GM11168 (cell line): Measurements from ENCODE around the gene FBXL16.

ENCODE experiments used
- in situ Hi-C: fragments of 300-500 bp; cut with MboI; formaldehyde crosslinking; loops from one replicate; pipeline ENCODE4 v1.12.0; 2022; ENCODE audit warnings: low sequenced_read_pairs; ENCODE audit not compliant: unreplicated experiment

FBXL16 gene

DNA sequence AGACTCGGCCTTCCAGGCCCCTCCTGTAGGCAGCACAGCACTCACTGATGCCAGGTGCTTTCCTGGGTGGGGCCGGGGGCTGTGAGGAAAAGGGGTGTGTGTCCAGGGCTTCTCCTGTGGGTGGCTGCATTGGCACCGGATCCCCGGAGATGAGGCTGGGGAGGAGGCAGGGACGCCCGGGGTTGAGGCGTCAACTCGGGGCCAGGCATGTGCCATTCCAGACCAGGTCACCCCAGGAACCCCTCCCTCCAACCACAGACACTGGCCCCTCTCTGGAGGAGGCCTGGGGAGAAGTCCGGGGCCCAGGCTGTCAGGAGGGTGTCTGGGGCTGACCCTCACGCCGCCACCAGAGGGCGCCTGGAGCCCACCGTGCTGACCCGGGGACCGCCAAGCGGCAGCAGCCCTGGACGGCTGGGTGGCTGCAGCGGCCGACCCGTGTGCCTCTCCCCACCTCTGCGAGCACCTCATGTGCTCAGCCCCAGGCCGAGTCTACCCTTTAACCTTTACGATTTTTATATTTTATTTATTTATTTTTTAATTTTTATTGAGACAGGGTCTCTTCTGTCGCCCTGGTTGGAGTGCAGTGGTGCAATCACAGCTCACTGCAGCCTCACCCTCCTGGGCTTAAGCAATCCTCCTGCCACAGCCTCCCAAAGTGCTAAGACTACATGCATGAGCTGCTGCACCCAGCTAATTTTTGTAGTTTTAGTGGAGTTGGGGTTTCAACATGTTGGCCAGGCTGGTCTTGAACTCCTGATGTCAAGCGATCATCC lies 6.1 kb upstream of the FBXL16 start:
- in situ Hi-C loops = loop anchor here (5.0 kb wide), 1 partner anchor 76 kb away; the partner anchor contains the start of genes CHTF18 and RPUSD1

GRCh38 chr16:711084-711483 lies 5.5 kb upstream of the FBXL16 start:
- in situ Hi-C loops = loop anchor here (5.0 kb wide), 1 partner anchor 76 kb away; the partner anchor contains the start of genes CHTF18 and RPUSD1

DNA sequence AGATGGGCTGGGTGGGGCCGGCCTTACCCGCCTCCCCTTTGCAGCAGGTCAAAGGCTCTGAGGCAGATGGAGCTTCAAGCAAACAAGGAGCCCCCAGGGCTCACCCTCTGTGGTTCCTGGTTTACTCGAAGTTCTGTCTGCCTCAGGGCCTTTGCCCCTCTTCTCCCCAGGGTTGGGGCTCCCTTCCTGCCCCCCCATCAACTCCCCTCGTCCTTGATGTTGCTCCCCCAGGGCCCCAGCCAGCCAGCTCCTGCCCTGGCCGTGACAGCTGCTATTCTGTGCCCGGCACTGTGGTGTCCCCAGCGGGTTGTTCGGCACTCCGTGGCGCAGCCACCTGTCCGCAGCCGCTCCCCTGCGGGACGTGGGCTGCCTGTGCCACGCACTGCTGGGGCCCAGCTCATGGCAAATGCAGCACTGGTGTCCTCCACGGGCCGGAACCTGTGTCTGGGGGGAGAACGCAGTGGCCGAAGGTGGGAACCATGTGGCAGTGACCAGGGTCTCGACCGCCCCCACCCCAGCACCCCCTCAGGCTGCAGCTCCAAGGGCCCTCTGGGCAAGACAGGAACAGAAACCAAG lies 5.0 kb upstream of the FBXL16 start:
- in situ Hi-C loops = loop anchor here (5.0 kb wide), 1 partner anchor 77 kb away; the partner anchor contains the start of genes CHTF18 and RPUSD1

DNA sequence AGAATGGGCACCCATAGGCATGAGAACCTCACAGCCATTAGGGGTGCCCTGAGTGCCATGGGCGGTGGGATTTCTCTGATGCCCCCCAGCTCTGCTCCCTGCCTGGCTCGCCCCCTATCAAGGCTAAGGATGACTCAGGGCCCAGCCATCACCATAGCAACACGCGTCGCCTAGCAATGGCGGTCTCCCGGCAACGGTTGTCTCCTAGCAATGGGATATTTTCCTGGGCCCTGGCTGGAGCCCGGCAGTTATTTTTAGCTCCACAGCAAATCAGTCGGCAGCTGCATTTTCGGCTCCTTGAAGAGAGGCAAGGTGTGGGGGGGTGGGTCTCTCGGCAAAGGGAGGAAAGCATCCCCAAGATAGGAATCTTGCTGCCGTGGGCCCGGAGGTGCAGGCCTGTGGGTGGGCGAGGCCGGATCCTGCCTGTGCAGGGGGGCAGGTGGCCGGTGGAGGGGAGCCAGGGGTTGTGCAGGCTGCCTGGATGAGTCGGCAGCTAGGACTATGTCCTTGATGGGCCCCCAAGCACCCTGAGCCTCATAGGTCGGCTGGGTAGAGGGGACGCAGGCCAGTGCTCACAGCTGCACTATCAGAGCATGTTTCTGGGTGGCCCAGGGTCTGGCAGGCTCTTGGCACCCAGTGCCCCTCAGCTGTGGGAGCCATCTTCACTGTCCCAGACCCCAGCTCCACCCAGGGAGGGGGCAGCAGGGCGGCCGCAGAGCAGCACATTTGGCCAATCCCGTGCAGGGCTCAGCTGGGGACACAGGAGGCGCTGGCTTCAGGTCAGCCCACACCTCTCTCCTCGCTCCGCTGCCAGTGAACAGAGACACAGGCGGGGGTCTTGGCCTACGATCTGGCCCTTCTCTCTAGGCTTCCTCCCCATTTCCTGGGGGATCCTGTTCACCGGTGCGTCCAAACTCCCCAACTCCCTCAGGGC lies 4.2 kb upstream of the FBXL16 start:
- in situ Hi-C loops = loop anchor here (5.0 kb wide), 1 partner anchor 77 kb away; the partner anchor contains the start of genes CHTF18 and RPUSD1

- in situ Hi-C loops = no loop called here
These were observed 3.4 kb upstream of the FBXL16 start for GRCh38 chr16:708959-709358.

DNA sequence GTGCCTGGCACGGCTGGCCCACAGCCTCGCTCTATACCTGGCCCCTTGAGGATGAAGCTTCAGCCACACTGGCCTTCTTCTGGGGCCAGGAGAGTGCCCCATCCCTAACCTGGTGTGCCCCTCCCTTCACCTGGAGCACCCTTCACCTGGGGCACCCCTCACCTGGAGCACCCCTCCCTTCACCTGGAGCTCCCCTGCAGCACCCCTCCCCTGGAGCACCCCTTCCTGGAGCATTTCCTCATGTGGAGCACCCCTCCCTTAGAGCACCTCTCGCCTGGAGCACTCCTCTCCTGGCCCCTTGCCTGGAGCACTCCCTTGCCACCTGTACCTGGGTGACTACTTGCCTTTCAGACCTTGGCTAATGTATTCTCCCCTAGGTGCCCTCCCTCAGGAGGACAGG lies 2.4 kb upstream of the FBXL16 start:
- in situ Hi-C loops = no loop called here

DNA sequence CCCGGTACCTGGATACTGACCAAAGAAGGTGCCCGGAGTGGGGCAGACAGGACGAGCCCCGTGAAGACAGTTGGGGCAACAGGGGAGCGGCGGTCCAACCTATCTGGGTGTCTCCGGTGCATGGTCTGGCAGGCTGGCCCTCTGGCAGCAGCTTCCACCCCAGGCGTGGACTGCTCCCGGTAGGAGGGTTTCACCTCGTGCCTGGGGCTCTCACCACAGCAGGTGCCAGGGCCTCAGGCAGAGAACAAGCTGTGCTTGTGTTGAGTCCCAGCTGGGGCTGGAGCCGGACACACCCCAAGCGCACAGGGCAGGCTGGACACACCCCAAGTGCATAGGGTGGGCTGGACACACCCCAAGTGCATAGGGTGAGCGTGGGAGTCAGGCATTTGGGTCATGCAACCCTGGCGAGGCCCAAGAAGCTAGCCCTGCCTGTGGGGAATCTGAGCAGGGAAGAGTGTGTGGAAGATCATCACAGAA lies 1.5 kb upstream of the FBXL16 start:
- in situ Hi-C loops = no loop called here

DNA sequence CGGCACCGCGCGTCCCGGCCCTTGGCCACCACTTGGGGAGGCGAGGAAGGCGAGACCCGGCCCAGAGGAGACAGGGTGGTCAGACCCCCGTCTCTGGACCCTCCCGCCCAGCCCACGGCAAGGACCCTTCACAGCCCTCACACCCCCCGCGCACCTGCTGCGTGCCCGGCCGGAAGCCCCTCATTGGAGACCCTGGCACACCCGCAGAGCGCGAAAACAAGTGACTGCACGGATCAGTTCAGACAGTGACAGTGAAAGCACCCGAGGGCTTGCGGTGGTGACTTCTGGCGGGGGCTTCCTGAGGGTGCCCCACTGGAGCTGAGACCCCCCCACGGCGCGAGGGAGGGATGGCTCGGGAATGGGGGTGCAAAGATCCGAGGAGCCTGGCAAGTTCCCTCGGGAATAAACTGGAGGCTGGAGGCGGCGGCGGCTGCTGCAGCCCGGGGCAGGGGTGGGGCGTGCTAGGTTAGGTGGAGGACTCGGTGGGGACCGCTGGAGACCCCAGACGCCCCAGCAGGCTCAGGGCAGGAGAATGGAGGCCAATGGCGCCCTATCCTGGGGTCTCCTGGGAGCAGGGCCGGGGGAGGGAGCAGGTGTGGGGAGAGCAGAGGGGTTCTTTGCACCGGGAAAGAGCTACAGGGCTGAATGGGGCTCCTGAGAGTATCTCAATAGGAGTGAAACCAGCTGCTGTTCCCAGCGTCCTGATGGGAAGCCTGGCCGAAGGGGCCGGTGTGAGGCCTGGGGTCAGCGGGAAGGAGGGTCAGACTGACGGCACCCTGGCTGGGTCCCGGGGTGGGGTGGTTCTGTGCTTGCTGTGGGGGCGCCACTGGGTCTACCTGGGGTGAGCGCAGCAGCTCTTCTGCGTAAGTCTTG lies 824 bp upstream of the FBXL16 start:
- in situ Hi-C loops = no loop called here

DNA sequence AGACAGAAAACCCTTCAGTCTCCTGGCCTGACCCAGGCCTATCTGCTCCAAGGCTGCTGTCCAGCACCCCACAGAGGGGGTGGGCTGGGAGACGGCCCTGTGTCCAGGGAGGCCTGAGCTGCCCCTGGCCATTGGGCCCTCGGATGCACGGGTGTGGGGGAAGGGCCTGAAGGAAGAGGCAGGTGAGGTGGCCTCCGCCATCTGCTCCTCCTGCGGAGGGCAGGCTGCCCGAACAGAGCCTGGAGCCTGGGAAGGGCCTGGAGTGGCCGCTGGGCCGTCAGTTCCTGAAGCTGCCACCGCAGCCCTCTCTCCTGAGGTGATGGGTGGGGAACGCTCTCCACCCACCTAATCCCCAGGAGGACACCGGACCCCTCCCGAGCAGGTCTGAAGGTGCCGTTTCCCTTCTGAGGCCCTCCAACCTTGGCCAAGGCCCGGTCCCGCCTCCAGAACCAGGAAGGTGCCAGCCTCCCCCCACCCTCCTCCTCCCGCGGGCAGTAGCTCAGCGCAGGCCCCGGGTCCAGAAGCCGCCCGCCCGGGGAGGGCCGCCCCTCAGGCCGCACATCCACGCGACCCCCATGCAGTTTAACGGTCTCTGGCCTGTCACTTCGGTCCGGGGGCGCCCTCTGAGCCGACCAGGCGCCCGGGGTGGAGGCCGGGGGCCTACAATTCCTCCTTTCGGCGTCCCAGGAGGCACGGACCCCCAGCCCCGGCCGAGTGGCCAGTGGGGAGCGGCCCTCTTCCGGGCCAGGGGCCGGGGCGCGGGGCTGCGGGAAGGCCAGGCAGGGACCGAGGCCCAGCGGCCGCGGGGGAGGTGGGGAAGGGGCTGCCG lies 835 bp downstream of the FBXL16 start:
- in situ Hi-C loops = no loop called here

- in situ Hi-C loops = no loop called here
These were observed 1.6 kb downstream of the FBXL16 start for GRCh38 chr16:704047-704446.

DNA sequence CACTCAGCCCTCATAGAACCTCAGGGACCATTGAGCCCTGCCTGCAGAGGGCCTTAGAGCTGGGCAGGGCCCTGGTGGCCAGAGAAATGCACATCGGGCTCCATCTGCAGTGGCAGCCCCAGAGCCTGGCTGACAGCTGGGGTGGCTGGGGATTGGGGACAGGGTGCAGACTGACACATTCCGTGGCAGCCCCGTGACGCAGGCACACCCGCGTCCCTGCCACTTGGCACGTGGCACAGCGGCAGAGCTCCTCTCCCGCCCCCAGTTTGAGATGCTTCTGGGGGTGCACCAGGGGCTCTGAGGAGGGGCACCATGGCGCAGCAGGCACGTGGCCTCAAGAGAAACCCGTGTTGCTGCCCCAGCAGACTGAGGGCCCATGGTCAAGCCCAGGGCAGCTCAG lies 2.2 kb downstream of the FBXL16 start:
- in situ Hi-C loops = no loop called here

- in situ Hi-C loops = no loop called here
These were observed 3.3 kb downstream of the FBXL16 start for GRCh38 chr16:702341-702740.

GRCh38 chr16:700684-701584 lies 4.7 kb downstream of the FBXL16 start:
- in situ Hi-C loops = no loop called here

- in situ Hi-C loops = no loop called here
These were observed 6.5 kb downstream of the FBXL16 start for GRCh38 chr16:698911-699671.

DNA sequence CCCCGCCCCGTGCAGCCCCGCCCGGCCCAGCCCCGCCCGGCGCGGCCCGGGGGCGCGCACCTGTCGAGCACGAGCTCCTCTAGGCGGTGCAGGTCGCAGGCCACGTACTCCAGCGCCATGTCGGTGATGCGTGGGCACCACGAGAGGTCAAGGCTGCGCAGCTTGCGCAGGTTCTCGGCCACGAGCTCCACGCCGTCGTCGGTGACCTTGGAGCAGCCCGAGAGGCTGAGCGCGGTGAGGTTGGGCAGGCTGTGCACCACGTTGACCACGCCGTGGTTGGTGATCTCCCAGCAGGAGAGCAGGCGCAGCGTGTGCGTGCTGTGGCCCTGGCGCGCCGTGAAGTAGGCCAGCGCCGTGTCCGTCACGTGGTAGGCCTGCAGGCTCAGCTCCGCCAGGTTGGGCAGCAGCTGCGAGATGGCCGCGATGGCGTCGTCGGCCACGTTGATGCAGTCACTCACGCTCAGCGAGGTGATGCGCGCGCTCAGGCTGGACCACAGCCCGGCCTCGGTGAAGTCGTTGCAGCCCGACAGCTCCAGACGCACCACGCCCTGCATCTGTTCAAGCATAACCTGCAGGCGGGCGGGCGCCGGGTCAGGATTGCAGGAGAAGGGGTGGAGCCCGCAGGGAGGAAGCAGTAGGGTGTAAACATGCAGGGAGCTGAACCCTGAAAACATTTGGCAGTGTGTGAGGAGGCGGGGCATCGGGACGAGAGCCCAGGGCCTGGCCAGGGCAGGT lies 10.1 kb downstream of the FBXL16 start:
- in situ Hi-C loops = no loop called here

DNA sequence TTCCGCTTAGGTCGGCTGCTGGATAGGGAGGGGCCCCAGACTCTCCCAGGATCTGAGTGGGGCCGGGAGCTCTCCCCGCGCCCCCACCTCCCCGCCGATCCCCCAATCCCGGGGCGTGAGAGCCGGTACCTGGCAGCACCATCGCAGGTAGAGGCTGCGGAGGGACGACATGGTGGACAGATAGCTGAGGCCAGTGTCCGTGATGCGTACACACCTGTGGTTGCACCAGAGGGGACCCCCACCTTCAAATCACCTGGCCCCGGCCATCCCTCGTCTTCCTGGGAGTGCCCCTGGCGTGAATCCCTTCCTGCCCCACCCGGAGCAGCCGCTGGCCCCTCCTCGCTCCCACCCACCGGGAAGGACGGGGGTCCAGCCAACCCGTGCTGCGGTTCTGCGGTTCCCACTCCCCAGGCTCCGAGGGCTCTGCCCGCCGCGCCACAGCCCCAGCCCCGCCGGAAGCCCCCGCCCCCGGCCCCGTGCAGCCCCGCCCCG lies 10.7 kb downstream of the FBXL16 start:
- in situ Hi-C loops = no loop called here
